LNCAP (cell line): ENCODE results near the gene PAFAH1B2.

Experiments used
- CTCF ChIP-seq: fragments of 450-650 bp; IDR thresholded peaks from 2 replicates; pipeline ENCODE4 v1.5.1; 2017; ENCODE audit warnings: mild to moderate bottlenecking

Gene PAFAH1B2

GRCh38 chr11:117204283-117205080 is 60.4 kb downstream of the PAFAH1B2 start:
- no peak for TF ChIP-seq CTCF

GRCh38 chr11:117205211-117205818 is 61.2 kb downstream of the PAFAH1B2 start:
- no peak for TF ChIP-seq CTCF

GRCh38 chr11:117210620-117211019 is 66.5 kb downstream of the PAFAH1B2 start:
- TF ChIP-seq CTCF = no peak

- TF ChIP-seq CTCF = no peak
Observed at GRCh38 chr11:117212697-117213355, 68.7 kb downstream of the PAFAH1B2 start.

- TF ChIP-seq CTCF = no peak
Observed at GRCh38 chr11:117214404-117215110, 70.5 kb downstream of the PAFAH1B2 start.

- TF ChIP-seq CTCF = no peak
Observed at GRCh38 chr11:117217141-117218084, 73.3 kb downstream of the PAFAH1B2 start.
